OCI-LY3 (cell line): ENCODE results near the gene GKN2.

Experiments used
- H2AFZ ChIP-seq: fragments of 200-600, 300-600 bp; shearing (Covaris generic); 2 replicates; pipeline ENCODE4 v1.6.0; 2014; ENCODE audit warnings: antibody characterized with exemption, low read depth, low read length
- H3K27ac ChIP-seq: fragments of 200-600, 300-600 bp; sonication (generic); 2 replicates; pipeline ENCODE4 v1.5.1; 2014; ENCODE audit warnings: mild to moderate bottlenecking, low read length, moderate library complexity, mixed read lengths
- H3K27me3 ChIP-seq: fragments of 200-600, 300-600 bp; sonication (generic); 2 replicates; pipeline ENCODE4 v1.6.1; 2014; ENCODE audit warnings: low read depth, low read length, mixed read lengths
- H3K36me3 ChIP-seq: fragments of 200-600, 300-600 bp; sonication (generic); replicated peaks from 2 replicates; pipeline ENCODE3; 2014; ENCODE audit warnings: low read depth, low read length, mixed read lengths
- H3K4me1 ChIP-seq: fragments of 300-600, 200-600 bp; sonication (generic); 2 replicates; pipeline ENCODE4 v1.6.1; 2014; ENCODE audit warnings: low read length, mixed read lengths
- H3K4me2 ChIP-seq: fragments of 200-600, 300-600 bp; sonication (generic); 2 replicates; pipeline ENCODE4 v1.6.1; 2014; ENCODE audit warnings: low read length, mixed read lengths
- H3K4me3 ChIP-seq: fragments of 300-600, 200-600 bp; sonication (generic); 2 replicates; pipeline ENCODE4 v1.5.1; 2014; ENCODE audit warnings: antibody characterized with exemption, mild to moderate bottlenecking, low read length, moderate library complexity
- H3K79me2 ChIP-seq: fragments of 300-600, 200-600 bp; shearing (Covaris generic); 2 replicates; pipeline ENCODE4 v1.6.1; 2014; ENCODE audit warnings: mild to moderate bottlenecking, low read length, mixed read lengths
- H3K9ac ChIP-seq: fragments of 300-600, 200-600 bp; shearing (Covaris generic); 2 replicates; pipeline ENCODE4 v1.6.0; 2014; ENCODE audit warnings: mild to moderate bottlenecking, low read length, moderate library complexity
- H3K9me3 ChIP-seq: fragments of 200-600, 300-600 bp; shearing (Covaris generic); 2 replicates; pipeline ENCODE4 v1.6.1; 2014; ENCODE audit warnings: low read length, mixed read lengths; ENCODE audit not compliant: insufficient read depth
- H4K20me1 ChIP-seq: fragments of 200-600, 300-600 bp; sonication (generic); 2 replicates; pipeline ENCODE4 v1.6.1; 2016; ENCODE audit warnings: low read length, mixed read lengths; ENCODE audit not compliant: insufficient read depth
- EZH2phosphoT487 ChIP-seq: fragments of 200-600 bp; shearing (Covaris generic); IDR thresholded peaks from 2 replicates; pipeline ENCODE4 v1.6.1; 2018; ENCODE audit warnings: antibody characterized with exemption, mixed run types, low read depth
- TF ChIP-seq, protein P1 (sequence below): fragments of 200-600, 300-600 bp; sonication (generic); IDR thresholded peaks from 2 replicates; pipeline ENCODE4 v1.5.1; 2014; ENCODE audit warnings: antibody characterized with exemption, low read length, low read depth

Gene GKN2

GRCh38 chr2:68912732-68913131 is 40.0 kb downstream of the GKN2 start:
- peaks cover 6% of the 10 kb centered on the region; the same call in 1 of the 2 replicates for H3K79me2 ChIP-seq
- H3K9me3 ChIP-seq = no peaks in the 10 kb centered on the region
- H2AFZ ChIP-seq = no peak overlapping the region
- no peaks in the 10 kb centered on the region for H4K20me1 ChIP-seq
- no peaks in the 10 kb centered on the region for H3K36me3 ChIP-seq
- H3K4me3 ChIP-seq = no peak overlapping the region
- H3K9ac ChIP-seq = no peak overlapping the region
- no peak for TF ChIP-seq EZH2phosphoT487
- TF ChIP-seq, protein P1, sequence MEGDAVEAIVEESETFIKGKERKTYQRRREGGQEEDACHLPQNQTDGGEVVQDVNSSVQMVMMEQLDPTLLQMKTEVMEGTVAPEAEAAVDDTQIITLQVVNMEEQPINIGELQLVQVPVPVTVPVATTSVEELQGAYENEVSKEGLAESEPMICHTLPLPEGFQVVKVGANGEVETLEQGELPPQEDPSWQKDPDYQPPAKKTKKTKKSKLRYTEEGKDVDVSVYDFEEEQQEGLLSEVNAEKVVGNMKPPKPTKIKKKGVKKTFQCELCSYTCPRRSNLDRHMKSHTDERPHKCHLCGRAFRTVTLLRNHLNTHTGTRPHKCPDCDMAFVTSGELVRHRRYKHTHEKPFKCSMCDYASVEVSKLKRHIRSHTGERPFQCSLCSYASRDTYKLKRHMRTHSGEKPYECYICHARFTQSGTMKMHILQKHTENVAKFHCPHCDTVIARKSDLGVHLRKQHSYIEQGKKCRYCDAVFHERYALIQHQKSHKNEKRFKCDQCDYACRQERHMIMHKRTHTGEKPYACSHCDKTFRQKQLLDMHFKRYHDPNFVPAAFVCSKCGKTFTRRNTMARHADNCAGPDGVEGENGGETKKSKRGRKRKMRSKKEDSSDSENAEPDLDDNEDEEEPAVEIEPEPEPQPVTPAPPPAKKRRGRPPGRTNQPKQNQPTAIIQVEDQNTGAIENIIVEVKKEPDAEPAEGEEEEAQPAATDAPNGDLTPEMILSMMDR = no peak
- no peaks in the 10 kb centered on the region for H3K27me3 ChIP-seq
- H3K4me1 ChIP-seq = peaks cover 40% of the 10 kb centered on the region
- H3K4me2 ChIP-seq = no peak overlapping the region
- no peak overlapping the region for H3K27ac ChIP-seq

GRCh38 chr2:68912111-68912510 is 40.6 kb downstream of the GKN2 start:
- H3K36me3 ChIP-seq = no peaks in the 10 kb centered on the region
- no peaks in the 10 kb centered on the region for H4K20me1 ChIP-seq
- H3K4me2 ChIP-seq = no peak overlapping the region
- H2AFZ ChIP-seq = no peak overlapping the region
- no peak overlapping the region for H3K27ac ChIP-seq
- H3K9me3 ChIP-seq = no peaks in the 10 kb centered on the region
- H3K4me1 ChIP-seq = peaks cover 47% of the 10 kb centered on the region
- TF ChIP-seq, protein P1 = no peak
- TF ChIP-seq EZH2phosphoT487 = no peak
- H3K27me3 ChIP-seq = no peaks in the 10 kb centered on the region
- no peak overlapping the region for H3K4me3 ChIP-seq
- peaks cover 6% of the 10 kb centered on the region; the same call in 1 of the 2 replicates for H3K79me2 ChIP-seq
- no peak overlapping the region for H3K9ac ChIP-seq

- no peaks in the 10 kb centered on the region for H3K36me3 ChIP-seq
- H3K4me3 ChIP-seq = no peak overlapping the region
- no peaks in the 10 kb centered on the region for H4K20me1 ChIP-seq
- peaks cover 51% of the 10 kb centered on the region for H3K4me1 ChIP-seq
- no peak overlapping the region for H2AFZ ChIP-seq
- H3K9me3 ChIP-seq = no peaks in the 10 kb centered on the region
- no peak overlapping the region for H3K27ac ChIP-seq
- peaks cover 6% of the 10 kb centered on the region; the same call in 1 of the 2 replicates for H3K79me2 ChIP-seq
- H3K27me3 ChIP-seq = no peaks in the 10 kb centered on the region
- no peak overlapping the region for H3K9ac ChIP-seq
- no peak overlapping the region for H3K4me2 ChIP-seq
- TF ChIP-seq EZH2phosphoT487 = no peak
- TF ChIP-seq, protein P1 = no peak
These were observed 41.0 kb downstream of the GKN2 start for GRCh38 chr2:68911709-68912108.

DNA sequence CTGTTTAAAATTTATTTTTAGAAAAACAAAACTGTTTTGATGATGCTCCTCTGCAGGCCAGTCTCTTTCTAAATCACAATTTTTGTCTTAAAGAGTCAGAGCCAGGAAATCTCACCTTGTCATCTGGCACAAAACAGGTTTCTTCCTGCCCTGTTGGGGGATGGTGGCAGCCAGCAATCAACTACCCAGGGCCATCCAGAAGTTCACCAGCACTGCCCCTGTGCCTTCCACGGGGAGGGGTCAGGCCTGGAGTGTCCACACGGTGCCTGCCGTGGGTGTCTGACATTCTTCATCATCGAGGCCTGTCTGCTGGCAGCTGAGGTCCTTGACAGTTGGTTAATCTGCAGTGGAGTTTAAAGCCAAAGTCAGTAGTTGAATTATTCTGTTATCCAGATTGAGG is 41.4 kb downstream of the GKN2 start:
- Histone ChIP-seq H3K4me3 (no peak overlapping the region), H3K4me2 (no peak overlapping the region), H3K36me3 (no peaks in the 10 kb centered on the region), H3K9me3 (no peaks in the 10 kb centered on the region), H3K27ac (no peak overlapping the region), H2AFZ (no peak overlapping the region), H3K79me2 (peaks cover 6% of the 10 kb centered on the region; the same call in 1 of the 2 replicates), H3K4me1 (peaks cover 55% of the 10 kb centered on the region), H4K20me1 (no peaks in the 10 kb centered on the region), H3K27me3 (no peaks in the 10 kb centered on the region), H3K9ac (no peak overlapping the region)
- no peak for TF ChIP-seq EZH2phosphoT487
- TF ChIP-seq, protein P1 = no peak
